NCI-H526 (cell line): Measurements from ENCODE around the gene CNKSR3.
A peak's percentile ranks its signal among the peaks of the same experiment; 100 is the strongest.
"Not testable (repeated sequence)": the region's sequence is repeated elsewhere in the genome, so short reads cannot be mapped to it uniquely, and the experiment has no call there.

Experiments used
- DNase-seq, 2 experiments: peaks; one replicate each; lab custom pipeline; 2025; lab: John Stamatoyannopoulos, UW

CNKSR3 gene

DNA sequence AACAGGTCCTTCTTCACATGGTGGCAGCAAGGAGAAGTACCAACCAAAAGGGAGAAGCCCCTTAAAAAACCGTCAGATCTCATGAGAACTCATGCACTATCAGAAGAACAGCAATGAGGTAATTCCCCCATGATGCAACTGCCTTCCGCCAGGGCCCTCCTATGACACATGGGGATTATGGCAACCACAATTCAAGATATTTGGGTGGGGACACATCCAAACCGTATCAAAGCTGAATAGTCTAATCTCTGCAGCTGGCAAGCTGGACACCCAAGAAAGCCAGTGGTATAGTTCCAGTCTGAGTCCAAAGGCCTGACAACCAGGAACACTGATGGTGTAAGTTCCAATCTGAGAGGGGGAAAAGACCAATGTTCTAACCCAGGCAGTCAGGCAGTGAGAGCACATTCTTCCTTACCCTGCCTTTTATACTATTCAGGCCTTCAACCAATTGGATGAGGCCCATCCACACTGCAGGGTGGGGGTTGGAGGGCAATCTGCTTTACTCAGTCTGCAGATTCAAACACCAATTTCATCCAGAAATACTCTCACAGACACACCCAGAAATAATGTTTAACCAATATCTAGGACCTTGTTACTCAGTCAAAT is 17.9 kb upstream of the CNKSR3 start:
- DNase-seq, result no peak

DNA sequence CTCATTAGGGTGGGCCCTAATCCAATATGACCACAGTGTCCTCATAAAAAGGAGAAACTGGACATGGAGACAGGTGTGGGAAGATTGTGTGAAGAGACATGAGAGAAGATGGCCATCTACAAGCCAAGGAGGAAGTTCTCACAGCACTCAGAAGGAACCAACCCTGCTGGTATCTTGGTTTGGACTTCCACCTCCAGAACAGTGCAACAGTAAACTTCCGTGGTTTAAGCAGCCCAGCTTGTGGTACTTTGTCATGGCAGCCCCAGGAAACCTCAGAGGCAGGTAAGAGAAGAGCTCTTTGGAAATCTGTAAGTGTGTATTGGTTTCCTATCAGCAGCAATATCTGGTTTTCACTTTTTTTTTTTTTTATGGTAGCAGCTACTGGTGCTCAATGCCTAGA is 16.5 kb upstream of the CNKSR3 start:
- DNase-seq, result no peak

DNA sequence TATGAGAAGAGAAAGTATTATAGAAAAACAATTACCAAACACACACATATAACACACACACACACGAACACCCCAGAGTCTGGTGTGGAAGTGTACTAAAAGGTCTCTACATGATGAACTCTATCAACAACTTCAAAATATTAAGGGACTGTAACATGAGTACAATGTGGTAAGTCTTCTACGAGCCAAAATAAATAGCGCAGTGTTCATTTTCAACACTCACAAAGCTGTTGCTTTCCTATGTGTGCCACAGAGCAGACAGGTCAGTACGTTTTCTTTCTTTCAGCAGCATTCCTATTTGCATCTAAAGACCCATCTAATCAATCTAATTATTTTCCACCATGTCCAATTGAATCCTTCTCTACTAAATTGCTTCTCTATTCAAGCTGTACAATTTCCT is 12.1 kb upstream of the CNKSR3 start:
- no peak for DNase-seq

DNA sequence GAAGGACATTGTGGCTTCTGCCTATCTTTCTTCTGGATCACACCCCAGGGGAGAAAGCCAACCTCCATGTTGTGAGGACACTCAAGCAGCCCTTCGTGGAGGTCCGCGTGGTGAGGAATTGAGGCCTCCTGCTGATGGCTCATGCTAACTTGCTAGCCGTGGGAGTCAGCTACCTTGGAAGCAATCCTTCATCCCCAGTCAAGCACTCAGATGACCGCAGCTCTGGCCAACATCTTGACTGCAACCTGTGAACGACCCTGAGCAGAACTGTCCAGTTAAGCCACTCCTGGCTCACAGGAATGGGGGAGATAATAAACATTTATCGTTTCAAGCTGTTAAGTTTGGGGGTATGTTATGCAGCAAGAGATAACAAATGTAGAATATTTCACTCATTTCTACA is 10.9 kb upstream of the CNKSR3 start:
- no peak for DNase-seq

DNA sequence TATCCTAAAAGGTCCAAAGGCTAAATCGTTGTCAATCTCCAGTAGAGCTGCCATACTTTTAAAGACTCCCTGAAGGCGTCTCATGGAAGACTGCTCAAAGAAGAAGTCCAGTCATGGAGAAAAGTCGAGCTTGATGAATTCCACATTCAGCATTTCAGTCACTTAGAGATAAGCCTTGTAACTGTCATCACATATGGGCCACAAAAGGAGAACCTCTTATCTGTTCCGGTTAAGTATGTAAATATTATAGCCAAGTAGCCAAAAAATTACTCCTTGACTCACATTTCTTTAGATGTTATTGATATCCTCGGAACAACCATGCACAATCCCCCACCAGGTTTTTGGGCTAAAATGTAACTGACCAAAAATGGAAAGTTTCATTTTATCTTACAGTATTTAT is 9.8 kb upstream of the CNKSR3 start:
- no peak for DNase-seq

DNA sequence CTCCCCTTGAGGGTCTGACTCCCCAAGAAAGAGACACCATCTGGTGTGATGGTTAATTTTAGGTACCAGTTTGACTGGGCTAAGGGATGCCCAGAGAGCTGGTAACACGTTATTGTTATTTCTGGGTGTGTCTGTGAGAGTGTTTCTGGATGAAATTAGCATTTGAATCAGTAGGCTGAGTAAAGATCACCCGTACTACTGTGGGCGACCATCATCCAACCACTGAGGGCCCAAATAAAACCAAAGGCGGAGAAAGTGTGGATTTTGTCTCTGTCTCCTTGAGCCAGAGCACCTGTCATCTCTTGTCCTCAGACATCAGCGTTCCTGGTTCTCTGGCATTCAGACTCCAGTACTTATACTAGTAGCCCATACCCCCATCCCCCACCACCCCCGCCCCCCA is 7.9 kb upstream of the CNKSR3 start:
- DNase-seq, result no peak

DNA sequence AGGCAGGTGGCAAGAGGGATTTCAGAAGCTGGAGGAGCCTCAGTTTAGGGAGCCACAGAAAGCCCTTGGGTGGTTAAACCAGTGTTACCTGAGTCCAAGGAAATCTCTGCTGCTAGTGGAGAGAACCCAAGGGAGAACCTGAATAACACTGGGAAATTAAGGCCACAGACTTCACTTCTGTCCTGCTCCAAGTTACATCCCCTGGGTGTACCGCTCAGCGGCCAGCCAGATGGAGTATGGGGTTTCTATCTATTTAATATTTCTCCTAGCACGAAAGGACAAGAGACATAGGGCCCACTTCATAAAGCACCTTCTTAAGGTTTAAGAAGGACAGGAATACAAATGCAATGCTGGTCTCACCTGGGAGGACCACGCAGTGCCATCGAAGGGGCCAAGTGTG is 5.8 kb upstream of the CNKSR3 start:
- no peak for DNase-seq

DNA sequence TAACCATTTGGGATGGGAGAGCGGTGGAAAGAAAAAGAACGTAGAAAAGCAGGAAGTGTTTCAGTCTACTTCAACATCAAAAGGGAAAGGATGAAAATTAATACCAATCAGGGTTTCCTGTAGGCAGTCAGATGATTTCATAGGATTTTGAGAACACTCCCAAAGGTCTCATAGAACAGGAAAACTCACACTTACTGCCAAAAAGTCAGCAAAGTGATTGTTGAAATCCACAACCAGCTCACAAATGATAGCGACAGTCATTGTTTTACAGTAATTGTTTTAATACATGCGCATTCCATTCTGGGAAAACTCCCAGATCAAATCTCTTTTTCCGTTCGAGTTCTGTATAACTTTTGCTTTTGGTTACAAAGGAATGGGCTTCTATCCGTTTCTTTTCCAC is 5.3 kb upstream of the CNKSR3 start:
- no peak for DNase-seq

DNA sequence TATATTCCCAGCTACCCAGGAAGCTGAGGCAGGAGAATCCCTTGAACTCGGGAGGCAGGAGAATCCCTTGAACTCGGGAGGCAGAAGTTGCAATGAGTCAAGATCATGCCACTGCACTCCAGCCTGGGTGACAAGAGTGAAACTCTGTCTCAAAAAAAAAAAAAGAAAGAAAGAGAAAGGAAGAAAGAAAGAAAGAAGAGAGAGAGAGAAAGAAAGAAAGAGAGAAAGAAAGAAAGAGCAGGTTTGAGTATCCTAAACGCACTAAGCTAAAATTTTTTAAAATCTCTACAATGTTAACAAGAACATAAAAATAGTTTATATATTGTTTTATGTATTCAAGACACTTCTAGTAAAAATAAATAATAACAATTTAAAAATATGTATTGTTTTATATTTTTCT is 4.6 kb upstream of the CNKSR3 start:
- not testable (repeated sequence) for DNase-seq

DNA sequence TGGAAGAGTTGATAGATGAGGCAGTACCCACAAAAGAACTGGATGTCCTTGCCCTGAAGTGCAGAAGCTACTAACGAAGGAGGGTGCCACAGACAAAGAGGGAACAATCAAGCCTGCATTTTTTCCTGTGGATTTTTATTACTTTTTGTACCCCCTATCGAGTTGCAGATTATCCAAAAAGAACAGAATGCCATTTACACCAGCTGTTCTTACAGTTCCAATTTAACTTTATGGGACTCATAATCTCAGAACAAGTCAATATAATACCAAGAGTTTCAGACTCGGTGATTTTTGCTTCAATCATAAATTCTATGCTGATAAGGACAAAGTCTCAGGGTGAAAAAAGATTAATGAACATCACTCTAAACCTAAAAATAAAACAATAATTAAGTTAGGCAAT is 4.0 kb upstream of the CNKSR3 start:
- DNase-seq, result no peak

DNA sequence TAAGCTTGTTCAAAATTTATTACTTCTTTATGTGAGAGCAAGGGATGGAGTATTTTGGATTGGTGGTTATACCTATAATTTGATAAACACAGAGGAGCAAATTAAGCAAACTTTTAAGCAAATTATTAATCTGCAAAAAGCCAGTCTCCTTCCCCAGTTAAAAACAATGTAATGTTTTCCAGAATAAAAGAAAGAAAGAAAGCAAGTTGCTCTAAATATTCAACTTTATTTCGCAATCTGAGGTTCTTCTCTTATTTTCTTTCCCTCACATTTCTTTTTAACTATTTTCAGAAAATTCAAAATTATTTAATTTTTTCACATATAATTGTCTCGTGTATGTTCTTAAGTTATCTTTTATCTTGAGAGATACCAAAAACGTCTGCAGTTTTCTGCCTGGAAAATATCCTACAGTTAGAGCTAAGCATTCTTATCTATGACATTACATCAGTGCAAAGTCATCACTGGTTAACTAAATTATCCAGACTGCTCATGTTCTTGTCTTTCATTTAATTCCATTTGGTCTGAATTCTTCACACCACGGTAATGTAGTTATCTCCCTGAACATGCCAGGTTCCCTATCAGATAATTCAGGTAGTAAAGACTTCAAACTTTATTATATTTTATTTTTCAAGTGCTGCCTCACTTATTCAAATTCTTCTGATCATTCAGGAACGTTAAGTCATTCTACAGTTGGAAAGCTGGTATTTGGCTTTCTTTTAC is 3.3 kb upstream of the CNKSR3 start:
- DNase-seq, result no peak

DNA sequence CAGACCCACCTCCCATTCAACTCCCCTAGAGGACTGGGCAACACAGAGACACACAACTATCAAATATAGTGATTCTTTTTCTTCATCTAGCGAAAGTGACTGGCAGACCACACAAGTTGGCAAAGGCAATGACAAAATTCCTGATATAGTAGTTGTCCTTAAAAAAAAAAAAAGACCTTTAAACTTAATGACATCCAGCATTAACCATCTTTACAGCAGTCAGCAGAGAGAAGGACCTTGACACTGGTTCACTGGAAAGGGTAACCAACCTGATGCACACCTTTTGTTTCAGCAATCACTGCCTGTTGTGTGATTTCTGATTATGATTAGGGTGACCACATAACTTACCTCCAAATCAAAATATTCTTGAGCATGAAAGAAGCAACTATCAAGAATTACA is 1.7 kb upstream of the CNKSR3 start:
- DNase-seq, result no peak

DNA sequence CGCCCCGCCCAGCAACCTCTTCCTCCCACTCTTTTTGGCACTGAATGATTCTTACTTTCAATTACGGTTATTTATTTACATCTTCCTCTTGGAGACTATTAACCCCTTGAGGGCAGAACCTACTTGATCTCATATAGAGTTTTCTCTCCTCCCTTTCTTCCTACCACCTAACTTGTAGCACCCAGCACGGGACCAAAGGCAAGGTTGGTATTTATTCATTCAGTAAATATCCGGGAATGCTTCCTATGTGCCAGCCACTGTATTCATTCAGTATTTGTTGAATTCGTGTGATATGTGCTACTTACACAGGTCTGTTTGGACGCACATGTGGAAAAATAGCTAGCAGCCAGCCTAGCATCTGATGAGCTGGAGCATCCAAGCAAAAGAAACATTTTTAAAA is 1.3 kb upstream of the CNKSR3 start:
- peak; percentile 16 to 46 for DNase-seq

DNA sequence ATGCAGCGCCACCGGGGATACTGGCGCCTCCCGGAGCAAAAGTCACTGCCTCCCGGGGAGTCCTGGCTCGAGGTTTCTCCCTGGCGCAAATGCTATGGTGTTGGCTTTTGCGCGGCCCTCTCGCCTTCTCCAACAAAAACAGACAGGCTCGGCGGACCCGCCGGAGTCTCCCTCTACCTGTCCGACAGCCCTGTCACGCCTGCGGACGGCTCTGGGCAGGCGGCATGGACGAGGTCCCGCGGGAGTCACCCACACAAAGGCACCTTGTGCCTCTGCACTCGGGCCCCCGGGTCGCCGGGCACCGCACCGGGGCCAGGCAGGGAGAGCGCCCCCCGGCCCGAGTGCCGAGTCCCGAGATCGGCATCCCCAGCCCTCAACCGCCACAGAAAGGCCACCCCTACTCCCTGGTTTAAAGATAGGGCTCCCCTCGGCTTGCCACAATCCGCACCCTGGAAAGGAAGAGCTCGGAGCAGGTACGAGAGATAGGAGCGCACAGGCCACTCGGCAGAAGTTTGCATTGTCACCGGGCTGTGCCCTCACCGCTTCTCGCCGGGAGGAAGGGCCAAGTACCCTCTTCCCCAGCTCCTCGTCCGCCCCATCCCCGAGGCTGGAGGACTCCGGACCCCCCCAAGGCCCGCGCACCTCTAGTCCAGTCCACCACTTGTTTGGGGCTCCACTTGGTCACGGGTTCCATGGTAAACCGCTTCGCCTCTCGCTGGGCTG is 903 bp downstream of the CNKSR3 start:
- DNase-seq, result peak; percentile 25 to 65

DNA sequence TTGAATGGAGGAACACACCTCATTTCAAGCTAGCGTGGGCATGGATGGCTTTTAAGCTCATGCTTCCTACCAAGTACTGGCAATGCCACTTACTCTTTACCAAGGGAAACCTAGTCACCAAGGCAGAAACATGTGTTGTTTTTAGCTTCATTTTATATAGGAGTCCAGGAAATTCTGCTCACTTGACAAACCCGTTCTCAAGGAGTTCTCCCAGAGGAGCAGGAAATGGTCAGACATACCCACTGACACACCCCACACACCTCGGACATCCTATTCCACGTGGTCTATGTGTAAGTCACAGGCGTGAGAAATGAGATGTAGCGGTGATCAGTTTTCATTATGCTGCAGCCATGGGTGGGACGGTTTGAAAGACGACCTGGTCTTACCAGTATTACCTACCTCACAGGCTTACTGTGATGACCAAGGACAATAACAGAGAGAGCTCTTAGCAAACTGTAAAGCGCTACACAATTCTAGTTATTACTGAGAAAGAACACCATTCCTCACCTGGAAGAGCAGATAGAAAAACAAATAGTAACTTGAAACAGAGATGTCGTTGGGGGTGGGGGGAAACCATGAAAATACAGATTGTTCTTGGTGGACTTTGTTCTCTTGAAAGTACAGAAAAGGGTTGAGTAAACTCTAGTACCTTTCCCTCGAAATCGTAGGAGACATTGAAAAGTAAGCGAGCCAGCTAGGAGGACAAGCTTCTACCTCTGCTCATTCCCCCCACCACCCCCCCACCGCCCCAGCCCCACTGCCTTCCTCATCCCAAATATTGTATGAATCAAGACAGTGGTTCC is 1.7 kb downstream of the CNKSR3 start:
- DNase-seq, result peak; percentile 34 to 65

DNA sequence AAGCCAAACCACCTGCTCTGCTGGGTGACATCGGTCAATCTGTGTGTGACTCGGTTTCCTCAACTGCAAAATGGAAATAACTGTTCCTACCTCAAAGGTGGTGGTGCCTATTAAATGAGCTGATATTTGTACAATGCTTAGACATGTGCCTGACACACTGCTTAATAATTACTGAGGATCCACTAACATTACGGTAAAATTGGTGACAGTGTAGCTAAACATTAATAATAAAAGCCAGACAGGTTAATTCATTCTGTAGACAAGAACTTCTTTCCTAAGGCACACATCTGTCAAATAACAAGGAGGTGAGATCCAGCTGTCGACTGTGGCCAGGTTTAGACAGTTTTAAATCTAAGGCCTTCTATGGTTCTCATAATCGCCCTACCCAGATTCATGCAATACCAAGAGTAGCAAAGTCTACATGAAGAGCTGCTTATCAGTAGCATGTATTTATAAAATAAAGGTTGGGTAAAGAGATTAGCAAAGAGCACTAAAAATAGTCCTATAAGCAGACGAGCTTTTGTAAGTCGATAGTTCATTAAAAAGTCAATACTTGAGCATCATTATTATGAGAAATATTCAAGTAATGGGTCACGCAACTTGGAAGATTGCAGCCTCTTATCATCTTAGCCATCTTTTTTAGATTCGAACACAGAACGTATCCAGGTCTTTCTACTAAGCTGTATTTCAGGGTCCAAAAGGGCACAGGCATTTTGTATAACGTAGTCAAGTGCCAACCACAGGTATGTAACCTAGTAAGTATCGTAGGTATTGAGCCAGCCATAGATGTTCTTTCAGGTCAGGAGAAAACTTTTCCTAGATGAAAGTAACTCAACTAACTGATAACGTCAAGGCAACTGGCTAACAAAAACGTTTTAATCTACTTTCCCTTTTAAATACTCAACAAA is 3.2 kb downstream of the CNKSR3 start:
- DNase-seq, result peak; percentile 51 to 67

DNA sequence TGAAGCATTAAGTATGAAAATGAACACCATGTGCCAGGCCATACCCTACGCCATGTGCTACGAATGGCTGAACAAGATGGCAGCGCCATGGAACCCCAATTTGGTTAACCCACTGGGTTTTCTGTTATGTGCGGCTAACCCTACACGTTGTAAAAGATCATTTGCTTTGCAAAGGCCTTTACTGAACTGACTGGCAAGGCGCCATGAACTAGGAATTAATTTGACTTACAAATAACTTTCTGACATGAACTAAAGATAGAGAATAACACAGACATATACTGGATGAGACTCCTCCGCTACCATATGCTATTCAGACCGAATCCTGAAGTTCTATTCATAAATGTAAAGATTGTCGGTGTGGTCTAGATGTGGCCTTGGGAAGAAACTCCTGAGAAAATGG is 3.9 kb downstream of the CNKSR3 start:
- peak; percentile 96 for DNase-seq

DNA sequence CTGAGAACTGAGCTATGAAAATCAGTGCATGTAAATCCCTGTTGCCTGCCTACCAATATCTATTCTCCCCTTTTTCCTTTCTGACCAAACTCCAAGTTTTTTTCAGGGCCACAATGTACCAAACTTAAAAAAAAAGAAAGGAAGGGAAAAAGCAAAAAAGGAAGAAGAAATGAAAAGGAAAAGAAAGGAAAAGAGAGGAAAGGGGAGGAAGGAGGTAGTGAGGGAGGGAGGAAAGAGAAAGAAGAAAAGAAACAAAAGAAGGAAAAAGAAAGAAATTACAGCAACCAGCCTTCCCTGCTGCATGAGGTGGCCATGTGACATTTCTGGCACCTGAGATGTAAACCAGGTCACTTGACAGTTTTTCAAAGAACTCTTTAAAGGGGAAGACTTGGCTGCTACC is 4.4 kb downstream of the CNKSR3 start:
- no peak for DNase-seq

DNA sequence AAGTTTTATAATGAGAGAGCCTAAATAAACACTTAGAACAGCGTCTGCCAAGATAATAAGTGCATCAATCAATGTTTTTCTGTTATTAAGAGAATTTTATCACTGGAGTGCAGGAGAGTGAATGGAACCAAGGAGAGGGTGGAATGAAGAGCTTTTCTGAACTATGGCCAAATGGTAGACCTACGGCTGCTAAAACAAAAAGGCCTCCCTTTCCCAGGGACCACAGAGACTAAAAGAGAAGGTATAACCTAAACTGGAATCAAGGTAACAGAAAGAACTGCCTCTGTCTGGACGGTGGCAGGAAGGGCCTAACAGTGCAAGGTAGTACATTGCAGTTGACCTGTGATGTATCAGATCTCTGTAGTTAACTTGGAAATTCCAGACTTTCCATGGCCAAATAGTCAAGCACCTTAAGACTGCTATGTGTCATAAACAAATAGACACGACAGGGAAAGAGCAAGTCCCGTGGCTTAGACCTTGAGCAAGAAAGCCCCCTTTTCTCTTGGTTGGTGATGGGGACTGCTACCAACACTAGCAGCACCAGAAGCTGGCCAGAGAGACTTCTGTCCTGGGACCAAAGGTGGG is 5.5 kb downstream of the CNKSR3 start:
- DNase-seq, result no peak

DNA sequence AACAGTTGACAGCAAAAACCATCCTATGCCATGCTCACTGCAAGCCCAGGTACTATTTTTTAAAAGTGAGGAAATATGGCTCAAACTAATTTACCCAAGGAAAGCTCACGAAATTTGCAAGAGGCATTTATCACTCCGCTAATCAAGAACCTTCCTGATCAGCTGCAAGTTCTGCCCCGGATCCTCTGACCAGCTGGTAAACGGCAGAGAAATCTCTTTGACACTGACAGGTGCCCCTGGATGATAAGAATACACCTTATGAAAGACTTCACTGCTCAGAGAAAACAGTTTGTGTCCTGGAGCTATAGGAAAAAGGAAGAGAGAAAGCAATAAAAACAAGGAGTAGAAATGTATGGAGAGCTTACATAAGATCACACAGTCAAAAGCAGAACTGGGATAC is 6.4 kb downstream of the CNKSR3 start:
- peak in 1 of 2 experiments; percentile 15 for DNase-seq

DNA sequence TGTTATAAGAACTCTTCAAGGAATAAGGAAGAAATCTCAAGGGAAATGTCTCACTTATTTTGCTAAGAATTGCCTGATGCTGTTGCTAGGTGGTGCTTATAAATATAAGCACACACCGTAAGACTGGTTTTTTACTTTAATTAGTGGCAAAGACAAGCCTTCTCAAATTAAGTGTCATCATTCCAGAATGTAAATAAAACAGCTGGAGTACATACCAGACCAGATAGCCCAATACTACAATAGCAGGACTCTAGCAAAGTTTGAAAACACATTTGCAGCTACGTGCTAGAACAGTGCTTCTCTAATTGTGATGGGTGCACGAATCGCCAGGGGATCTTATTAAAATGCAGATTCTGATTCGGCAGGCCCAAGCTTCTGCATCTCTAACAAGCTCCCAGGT is 6.8 kb downstream of the CNKSR3 start:
- no peak for DNase-seq
